ENCODE data around the gene USP13. TPM values are rescaled to one million over a fixed set of nuclear protein-coding genes. Genes with fewer than 3 reads are reported as not detected.

The USP13 gene
- total and polyA plus RNA-seq, 2 experiments from 2014 or later: 30.6 to 31.1 TPM

- no peak for TF ChIP-seq CTCF (IDR thresholded peaks at IDR 0.05; ENCODE audit: low read depth, low read length)
- Histone ChIP-seq H3K4me1 (ENCODE audit: low read depth) (peaks cover 43% of the 10 kb centered on the region), H3K27me3 (no peaks in the 10 kb centered on the region), H3K36me3 (no peaks in the 10 kb centered on the region), H3K27ac (no peak overlapping the region), H3K9me3 (ENCODE audit: low read depth) (no peaks in the 10 kb centered on the region), H3K4me3 (no peak overlapping the region)
- no peak for DNase-seq (ENCODE audit: low read depth in 1 of 2, low spot score in 1 of 2)
Measured at GRCh38 chr3:179661777-179662176, 8.9 kb downstream of the USP13 start.

GRCh38 chr3:179663093-179663492, 10.3 kb downstream of the USP13 start:
- Histone ChIP-seq H3K27ac (no peak overlapping the region), H3K36me3 (no peaks in the 10 kb centered on the region), H3K27me3 (no peaks in the 10 kb centered on the region), H3K9me3 (ENCODE audit: low read depth) (no peaks in the 10 kb centered on the region), H3K4me1 (ENCODE audit: low read depth) (peaks cover 48% of the 10 kb centered on the region), H3K4me3 (no peak overlapping the region)
- no peak for DNase-seq (ENCODE audit: low read depth in 1 of 2, low spot score in 1 of 2)
- TF ChIP-seq CTCF (IDR thresholded peaks at IDR 0.05; ENCODE audit: low read depth, low read length): no peak

GRCh38 chr3:179666030-179666429, 13.2 kb downstream of the USP13 start:
- no peak for DNase-seq (ENCODE audit: low read depth in 1 of 2, low spot score in 1 of 2)
- peak overlapping the region; percentile 57 for H3K27ac ChIP-seq

DNA sequence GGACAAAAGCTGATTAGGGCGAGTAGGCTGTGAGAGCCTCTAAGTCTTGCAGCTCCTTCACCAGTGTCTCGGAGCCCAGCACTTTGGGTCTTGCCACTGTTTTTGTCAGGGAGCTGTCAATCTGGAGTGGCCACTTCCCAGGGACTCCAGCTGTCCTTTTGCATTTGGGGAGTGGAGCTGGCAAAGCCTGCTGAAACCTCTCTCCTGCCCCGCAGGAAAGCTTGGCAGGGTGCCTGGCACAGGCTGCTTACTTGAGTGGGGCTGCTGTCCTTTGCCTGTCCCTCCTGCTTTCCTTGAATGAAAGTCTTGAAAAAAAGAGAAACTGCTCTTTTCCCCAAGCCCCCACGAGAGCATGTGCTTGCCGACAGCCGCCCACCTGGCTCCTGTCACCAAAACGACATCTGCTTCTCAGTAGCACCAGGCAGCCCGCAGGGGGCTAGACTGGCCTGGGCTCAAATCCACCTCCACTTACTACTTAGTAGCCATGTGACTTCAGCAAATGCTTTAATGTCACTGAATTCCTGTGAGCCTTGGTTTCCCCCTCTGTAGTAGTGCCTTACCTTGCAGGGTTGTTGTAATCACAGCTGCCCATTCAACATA, 13.7 kb downstream of the USP13 start:
- Histone ChIP-seq H3K27ac (peak overlapping the region; percentile 57), H3K36me3 (no peaks in the 10 kb centered on the region), H3K4me1 (ENCODE audit: low read depth) (peaks cover 35% of the 10 kb centered on the region), H3K27me3 (no peaks in the 10 kb centered on the region), H3K4me3 (no peak overlapping the region), H3K9me3 (ENCODE audit: low read depth) (no peaks in the 10 kb centered on the region)
- no peak for TF ChIP-seq CTCF (IDR thresholded peaks at IDR 0.05; ENCODE audit: low read depth, low read length)
- peak; percentile 41 to 42 for DNase-seq (ENCODE audit: low read depth in 1 of 2, low spot score in 1 of 2)

More at GRCh38 chr3:179666030-179666429, 13.2 kb downstream of the USP13 start:
- H3K9me3 ChIP-seq (ENCODE audit: low read depth): no peaks in the 10 kb centered on the region
- no peak overlapping the region for H3K4me3 ChIP-seq
- peaks cover 35% of the 10 kb centered on the region for H3K4me1 ChIP-seq (ENCODE audit: low read depth)
- H3K27me3 ChIP-seq: no peaks in the 10 kb centered on the region
- TF ChIP-seq CTCF (IDR thresholded peaks at IDR 0.05; ENCODE audit: low read depth, low read length): no peak
- no peaks in the 10 kb centered on the region for H3K36me3 ChIP-seq

- Histone ChIP-seq H3K27me3 (no peaks in the 10 kb centered on the region), H3K4me1 (ENCODE audit: low read depth) (peaks cover 26% of the 10 kb centered on the region), H3K27ac (no peak overlapping the region), H3K9me3 (ENCODE audit: low read depth) (no peaks in the 10 kb centered on the region), H3K36me3 (no peaks in the 10 kb centered on the region), H3K4me3 (no peak overlapping the region)
- no peak for TF ChIP-seq CTCF (IDR thresholded peaks at IDR 0.05; ENCODE audit: low read depth, low read length)
- no peak for DNase-seq (ENCODE audit: low read depth in 1 of 2, low spot score in 1 of 2)
Measured at GRCh38 chr3:179668429-179668828, 15.6 kb downstream of the USP13 start.
